HCT116 (cell line): Measurements from ENCODE around the gene ZNF213. TPM values are rescaled to one million over a fixed set of nuclear protein-coding genes. Genes with fewer than 3 reads are reported as not detected.
A peak's percentile ranks its signal among the peaks of the same experiment; 100 is the strongest.

ENCODE experiments used
- ATAC-seq: fragments of 200-7000 bp; cut with Tn5 transposase; 2 replicates; pipeline ENCODE4 v1.9.1; 2020; ENCODE audit warnings: mild to moderate bottlenecking, moderate library complexity
- BruUV-seq: library from RNA; stranded (reverse); fragments of 400-500 nt; replicated peaks from 2 replicates; lab custom pipeline; 2021; lab: Mats Ljungman, UMichigan
- CTCF ChIA-PET: fragments of 300-600 bp; sonication (Branson Sonifier 250); formaldehyde crosslinking; loops from one replicate; lab custom pipeline; 2021; ENCODE audit warnings: antibody characterized with exemption; lab: Charles Lee
- POLR2A ChIA-PET: fragments of 300-600, 350-600 bp; sonication (Branson Sonifier 250); formaldehyde crosslinking; loops from one replicate; lab custom pipeline; 2021; ENCODE audit warnings: antibody characterized with exemption; lab: Charles Lee
- RAD21 ChIA-PET, 2 experiments: fragments of 300-600 bp; sonication (Branson Sonifier 250); formaldehyde crosslinking; loops; one replicate each; lab custom pipeline; 2023; ENCODE audit warnings: low total read pairs in 2 of 2; ENCODE audit not compliant: uncharacterized antibody in 2 of 2, unreplicated experiment in 2 of 2, low non-redundant PET in 1 of 2; lab: Charles Lee
- DNase-seq: peaks from one replicate; pipeline ENCODE4 v3.0.0-alpha.2; 2010; ENCODE audit warnings: low read depth, low spot score
- H2AFZ ChIP-seq: fragments of 200-600 bp; shearing (Covaris generic), sonication (generic); 2 replicates; pipeline ENCODE4 v1.6.1; 2017; ENCODE audit warnings: low read depth, mixed run types, mixed read lengths, antibody characterized with exemption, low read length; ENCODE audit not compliant: poor library complexity, severe bottlenecking
- H3K27ac ChIP-seq: 2 replicates; pipeline ENCODE4 v1.5.1; 2012; ENCODE audit warnings: low read depth, low read length
- H3K27me3 ChIP-seq: fragments of 200-600 bp; sonication (generic); 2 replicates; pipeline ENCODE4 v1.6.1; 2016; ENCODE audit warnings: mixed run types, low read length, mixed read lengths; ENCODE audit not compliant: insufficient read depth
- H3K36me3 ChIP-seq, 2 experiments: fragments of 200-500 bp in 1 of 2; fragments of 200-600 bp in 1 of 2; sonication (Bioruptor generic) in 1 of 2; sonication (generic) in 1 of 2; 2 replicates each; pipeline versions ENCODE4 v1.5.1 to v1.6.1; 2014 to 2016; ENCODE audit warnings: low read length in 2 of 2, inconsistent platforms in 1 of 2, mixed read lengths in 1 of 2, mixed run types in 1 of 2; ENCODE audit not compliant: insufficient read depth in 2 of 2, control insufficient read depth in 1 of 2
- H3K4me1 ChIP-seq, 2 experiments: fragments of 200-600 bp in 1 of 2; sonication (generic) in 1 of 2; 2 replicates each; pipeline versions ENCODE4 v1.5.1 to v1.6.1; 2012 to 2017; ENCODE audit warnings: low read length in 2 of 2, inconsistent platforms in 1 of 2, mild to moderate bottlenecking in 1 of 2, mixed read lengths in 1 of 2, mixed run types in 1 of 2, moderate library complexity in 1 of 2; ENCODE audit not compliant: insufficient read depth in 2 of 2, control insufficient read depth in 1 of 2
- H3K4me2 ChIP-seq: fragments of 200-600 bp; sonication (generic); 2 replicates; pipeline ENCODE4 v1.6.1; 2017; ENCODE audit warnings: mixed run types, low read length, mixed read lengths
- H3K4me3 ChIP-seq, 2 experiments: fragments of 200-600 bp in 1 of 2; sonication (generic) in 1 of 2; replicated peaks in 1 of 2; 2 replicates each; pipeline ENCODE4 v1.5.1; 2011 to 2016; ENCODE audit warnings: low read length in 2 of 2, control low read depth in 1 of 2, low read depth in 1 of 2, mild to moderate bottlenecking in 1 of 2, mixed read lengths in 1 of 2, mixed run types in 1 of 2
- H3K79me2 ChIP-seq: fragments of 200-600 bp; sonication (generic); 2 replicates; pipeline ENCODE4 v1.6.1; 2017; ENCODE audit warnings: mild to moderate bottlenecking, mixed run types, low read length, moderate library complexity, mixed read lengths; ENCODE audit not compliant: insufficient read depth
- H3K9ac ChIP-seq: fragments of 200-600 bp; sonication (generic); 2 replicates; pipeline ENCODE4 v1.6.1; 2016; ENCODE audit warnings: low read length, mixed read lengths
- H3K9me2 ChIP-seq: fragments of 200-600 bp; sonication (generic), shearing (Covaris generic); 2 replicates; pipeline ENCODE4 v1.6.1; 2017; ENCODE audit warnings: mixed run types, mild to moderate bottlenecking, moderate library complexity; ENCODE audit not compliant: insufficient read depth
- H3K9me3 ChIP-seq, 2 experiments: fragments of 200-500 bp in 1 of 2; fragments of 200-600 bp in 1 of 2; sonication (Bioruptor generic) in 1 of 2; sonication (generic) in 1 of 2; 2 replicates each; pipeline ENCODE4 v1.6.1; 2014 to 2017; ENCODE audit warnings: low read length in 2 of 2, mixed read lengths in 2 of 2, inconsistent platforms in 1 of 2, low read depth in 1 of 2, mild to moderate bottlenecking in 1 of 2, mixed run types in 1 of 2, moderate library complexity in 1 of 2; ENCODE audit not compliant: control insufficient read depth in 1 of 2, insufficient read depth in 1 of 2
- H4K20me1 ChIP-seq: fragments of 200-600 bp; sonication (generic), shearing (Covaris generic); 2 replicates; pipeline ENCODE4 v1.6.1; 2017; ENCODE audit warnings: mixed run types, mild to moderate bottlenecking, moderate library complexity; ENCODE audit not compliant: insufficient read depth
- ELF1 ChIP-seq: IDR thresholded peaks from 2 replicates; pipeline ENCODE4 v1.6.1; 2012; ENCODE audit warnings: low read depth, borderline replicate concordance
- SIN3A ChIP-seq: IDR thresholded peaks from 2 replicates; pipeline ENCODE4 v1.6.1; 2012; ENCODE audit warnings: low read depth
- SP1 ChIP-seq: IDR thresholded peaks from 2 replicates; pipeline ENCODE4 v1.6.1; 2012; ENCODE audit warnings: low read depth
- TCF7L2 ChIP-seq: IDR thresholded peaks from 2 replicates; pipeline ENCODE4 v1.7.0; 2011; ENCODE audit warnings: borderline replicate concordance, inconsistent platforms; ENCODE audit not compliant: insufficient read depth, insufficient read length; ENCODE audit errors: extremely low read depth
- ZNF274 ChIP-seq: fragments of 200-500 bp; sonication (Bioruptor generic); IDR thresholded peaks from 2 replicates; pipeline ENCODE4 v1.6.1; 2014; ENCODE audit warnings: mild to moderate bottlenecking, low read depth, low read length, inconsistent platforms
- intact Hi-C: fragments of 100-400 bp; cut with micrococcal nuclease; formaldehyde crosslinking; loops from 2 replicates; pipeline ENCODE4 v1.10.0; 2022
- total RNA-seq: library from RNA; stranded (reverse); gene quantifications from one replicate; pipeline ENCODE4 v1.2.1, GENCODE V29; 2021; ENCODE audit not compliant: unreplicated experiment
- TF ChIP-seq, protein P1 (sequence below): IDR thresholded peaks from 2 replicates; pipeline ENCODE4 v1.6.1; 2012

Gene ZNF213
- total RNA-seq, 1 experiment from 2014 or later = 11.0 TPM

DNA sequence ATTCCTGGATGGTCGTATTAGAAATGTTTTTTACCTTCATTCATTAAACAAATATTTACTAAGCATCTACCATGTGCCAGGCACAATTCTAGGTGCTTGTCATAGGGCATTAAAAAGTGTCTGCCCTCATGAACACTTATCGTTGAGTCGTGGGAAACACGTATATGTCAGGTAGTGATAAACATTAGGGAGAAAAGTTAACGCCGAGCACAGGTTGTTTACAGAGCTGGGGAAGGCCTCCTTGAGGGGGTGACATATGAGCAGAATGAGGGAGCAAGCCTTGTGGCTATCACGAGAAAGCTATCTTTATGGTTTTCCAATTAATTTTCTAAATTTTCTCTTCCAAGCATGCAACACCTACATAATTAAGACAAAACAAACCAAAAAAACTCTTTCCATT lies 985 bp upstream of the ZNF213 start:
- POLR2A ChIA-PET = interaction anchor here (1.3 to 3.1 kb wide), 2 partner anchors 17 to 29 kb away, joined by 6 to 34 read pairs; no protein-coding TSS in a partner anchor
- no peak for TF ChIP-seq ELF1
- H3K9me2 ChIP-seq = no peaks in the 10 kb centered on the region
- peak overlapping the region; percentile 89 for H3K27ac ChIP-seq
- CTCF ChIA-PET = interaction anchor here (1.1 to 1.3 kb wide), 2 partner anchors 28 to 40 kb away, joined by 3 to 4 read pairs; no protein-coding TSS in a partner anchor
- no TSS peak for BruUV-seq
- no peak overlapping the region for H2AFZ ChIP-seq
- peak overlapping the region; percentile 90 for H3K4me2 ChIP-seq
- peak overlapping the region; percentile 89 to 99 for H3K4me3 ChIP-seq
- RAD21 ChIA-PET = no interaction called here
- peak overlapping the region; percentile 94 for H3K9ac ChIP-seq
- H3K36me3 ChIP-seq = peaks cover 0 to 6% of the 10 kb centered on the region in 2 experiments; a peak in 2 of 4 replicates
- no peaks in the 10 kb centered on the region for H3K9me3 ChIP-seq
- H3K79me2 ChIP-seq = peaks cover 34% of the 10 kb centered on the region
- no peaks in the 10 kb centered on the region for H3K27me3 ChIP-seq
- peaks cover 21 to 27% of the 10 kb centered on the region in 2 experiments for H3K4me1 ChIP-seq
- intact Hi-C loops = loop anchor here (2.0 to 5.0 kb wide), 2 partner anchors 17 to 33 kb away; no protein-coding TSS in a partner anchor
- ATAC-seq (no peak), DNase-seq (no peak)
- H4K20me1 ChIP-seq = no peaks in the 10 kb centered on the region

DNA sequence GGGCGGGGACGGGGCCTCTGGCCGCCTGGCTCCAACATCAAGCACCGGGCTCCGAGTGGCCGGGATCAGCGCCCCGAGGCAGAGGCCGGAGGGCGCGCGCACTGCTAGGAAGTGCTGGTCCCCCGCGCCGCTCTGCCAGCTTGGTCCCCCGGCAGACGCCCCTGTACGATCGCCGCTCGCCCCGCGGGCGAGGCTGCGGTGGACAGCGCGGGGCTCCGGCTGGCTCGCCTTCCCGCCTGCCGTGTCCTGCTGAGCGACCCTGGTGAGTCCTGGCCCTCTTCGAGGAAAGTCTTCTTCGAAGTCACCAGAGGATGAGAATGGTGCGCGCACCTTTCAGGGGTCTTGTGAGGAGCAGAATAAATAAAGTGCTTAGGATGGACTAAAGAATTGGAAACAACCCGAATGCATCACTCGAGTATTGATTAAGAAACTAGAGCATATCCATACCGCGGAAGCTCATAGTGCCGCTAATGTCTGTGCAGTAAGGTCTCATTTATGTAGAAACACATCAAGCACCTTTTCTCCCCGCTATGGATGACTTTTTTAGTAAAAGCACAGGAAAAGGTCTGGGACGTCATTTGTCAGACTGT lies 392 bp downstream of the ZNF213 start:
- H3K27me3 ChIP-seq = no peaks in the 10 kb centered on the region
- no peak overlapping the region for H2AFZ ChIP-seq
- ChIA-PET CTCF (interaction anchor here (1.0 to 1.6 kb wide), 7 partner anchors 13 to 104 kb away, joined by 3 to 14 read pairs (median 4); no protein-coding TSS in a partner anchor), RAD21 (interaction anchor here (0.6 to 1.2 kb wide), 4 partner anchors 15 to 1739 kb away, joined by 4 to 8 read pairs (median 6); no protein-coding TSS in a partner anchor), POLR2A (interaction anchor here (0.6 to 3.1 kb wide), 13 partner anchors 8 to 452 kb away, joined by 3 to 34 read pairs (median 6); partner anchors contain the start of gene HCFC1R1)
- DNase-seq = no peak
- no peaks in the 10 kb centered on the region for H3K9me3 ChIP-seq
- H3K4me1 ChIP-seq = peaks cover 12 to 16% of the 10 kb centered on the region in 2 experiments
- no peaks in the 10 kb centered on the region for H4K20me1 ChIP-seq
- H3K36me3 ChIP-seq = peaks cover 0 to 4% of the 10 kb centered on the region in 2 experiments; a peak in 2 of 4 replicates
- BruUV-seq = TSS peak; percentile 73
- H3K4me2 ChIP-seq = peak overlapping the region; percentile 82
- no peak for ATAC-seq
- peaks cover 34% of the 10 kb centered on the region for H3K79me2 ChIP-seq
- peak overlapping the region; percentile 92 for H3K27ac ChIP-seq
- no peak for TF ChIP-seq ZNF274
- no peak for TF ChIP-seq TCF7L2
- no peak for TF ChIP-seq SP1
- TF ChIP-seq, protein P1, sequence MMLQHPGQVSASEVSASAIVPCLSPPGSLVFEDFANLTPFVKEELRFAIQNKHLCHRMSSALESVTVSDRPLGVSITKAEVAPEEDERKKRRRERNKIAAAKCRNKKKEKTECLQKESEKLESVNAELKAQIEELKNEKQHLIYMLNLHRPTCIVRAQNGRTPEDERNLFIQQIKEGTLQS = no peak
- no peak for TF ChIP-seq ELF1
- 0 out of 2 replicates have a peak, but pooled peaks have one; percentile 8 for TF ChIP-seq SIN3A
- peak overlapping the region; percentile 75 for H3K9ac ChIP-seq
- no peaks in the 10 kb centered on the region for H3K9me2 ChIP-seq
- intact Hi-C loops = loop anchor here (2.0 kb wide), 1 partner anchor 16 kb away; no protein-coding TSS in a partner anchor
- peak overlapping the region; percentile 73 to 81 for H3K4me3 ChIP-seq
